NOMO-1 (cell line): ENCODE results near the gene MAPK8.
A peak's percentile ranks its signal among the peaks of the same experiment; 100 is the strongest.

Experiments used
- DNase-seq, 2 experiments: peaks; one replicate each; lab custom pipeline; 2025; ENCODE audit not compliant: unreplicated experiment in 2 of 2; lab: John Stamatoyannopoulos, UW

Gene MAPK8

GRCh38 chr10:48470115-48470892 is 163.8 kb downstream of the MAPK8 start:
- peak; percentile 73 to 80 for DNase-seq

- DNase-seq: no peak
These were observed 164.7 kb downstream of the MAPK8 start for GRCh38 chr10:48470893-48471805.

GRCh38 chr10:48472501-48473069 is 166.1 kb downstream of the MAPK8 start:
- peak in 1 of 2 experiments; percentile 15 for DNase-seq

- no peak for DNase-seq
These were observed 167.2 kb downstream of the MAPK8 start for GRCh38 chr10:48473704-48474103.

- peak in 1 of 2 experiments; percentile 50 for DNase-seq
These were observed 168.4 kb downstream of the MAPK8 start for GRCh38 chr10:48474765-48475365.

- no peak for DNase-seq
These were observed 169.4 kb downstream of the MAPK8 start for GRCh38 chr10:48475943-48476278.

GRCh38 chr10:48476279-48476982 is 170.0 kb downstream of the MAPK8 start:
- no peak for DNase-seq

- DNase-seq: no peak
These were observed 170.7 kb downstream of the MAPK8 start for GRCh38 chr10:48477141-48477540.

- DNase-seq: no peak
These were observed 171.1 kb downstream of the MAPK8 start for GRCh38 chr10:48477616-48478015.

- DNase-seq: no peak
These were observed 172.0 kb downstream of the MAPK8 start for GRCh38 chr10:48478469-48478868.

- peak; percentile 49 to 53 for DNase-seq
These were observed 172.7 kb downstream of the MAPK8 start for GRCh38 chr10:48478980-48479811.

GRCh38 chr10:48480397-48481374 is 174.2 kb downstream of the MAPK8 start:
- DNase-seq: no peak

GRCh38 chr10:48481385-48481784 is 174.9 kb downstream of the MAPK8 start:
- DNase-seq: no peak

GRCh38 chr10:48482207-48482606 is 175.7 kb downstream of the MAPK8 start:
- no peak for DNase-seq

GRCh38 chr10:48484911-48485310 is 178.4 kb downstream of the MAPK8 start:
- DNase-seq: no peak

- DNase-seq: no peak
These were observed 179.2 kb downstream of the MAPK8 start for GRCh38 chr10:48485711-48486110.

GRCh38 chr10:48487244-48487643 is 180.8 kb downstream of the MAPK8 start:
- DNase-seq: no peak
